ENCODE data around the gene ZNF644.
"Not testable (repeated sequence)": the region's sequence is repeated elsewhere in the genome, so short reads cannot be mapped to it uniquely, and the experiment has no call there.

Gene ZNF644

GRCh38 chr1:91021686-91022517 is at the start of gene ZNF644:
Gene ZNF644, minus strand, starts transcription at chr1:91022035. Its CDS starts 39,682 bp downstream, at chr1:90982353.
- TF ChIP-seq CTCF (IDR thresholded peaks at IDR 0.05; ENCODE audit: low read depth, low read length, missing control alignments): no peak
- peak; percentile 86 for DNase-seq (ENCODE audit: low read depth)
- peak within 1 kb of the TSS; percentile 85 for H3K4me3 ChIP-seq (ENCODE audit: low read depth, low read length)

- DNase-seq (ENCODE audit: low read depth): no peak
- TF ChIP-seq CTCF (IDR thresholded peaks at IDR 0.05; ENCODE audit: low read depth, low read length, missing control alignments): no peak
- no peak overlapping the region for H3K4me3 ChIP-seq (ENCODE audit: low read depth, low read length)
Measured at GRCh38 chr1:91070298-91070697, 48.5 kb upstream of the ZNF644 start.

GRCh38 chr1:91066538-91066937 is 44.7 kb upstream of the ZNF644 start:
- DNase-seq (ENCODE audit: low read depth): no peak
- no peak for TF ChIP-seq CTCF (IDR thresholded peaks at IDR 0.05; ENCODE audit: low read depth, low read length, missing control alignments)
- no peak overlapping the region for H3K4me3 ChIP-seq (ENCODE audit: low read depth, low read length)

- TF ChIP-seq CTCF (IDR thresholded peaks at IDR 0.05; ENCODE audit: low read depth, low read length, missing control alignments): no peak
- H3K4me3 ChIP-seq (ENCODE audit: low read depth, low read length): no peak overlapping the region
- DNase-seq (ENCODE audit: low read depth): no peak
Measured at GRCh38 chr1:91065337-91065736, 43.5 kb upstream of the ZNF644 start.

GRCh38 chr1:91063403-91063802 is 41.6 kb upstream of the ZNF644 start:
- not testable (repeated sequence) for H3K4me3 ChIP-seq (ENCODE audit: low read depth, low read length)

GRCh38 chr1:91059157-91059556 is 37.3 kb upstream of the ZNF644 start:
- no peak for DNase-seq (ENCODE audit: low read depth)
- no peak for TF ChIP-seq CTCF (IDR thresholded peaks at IDR 0.05; ENCODE audit: low read depth, low read length, missing control alignments)

More at GRCh38 chr1:91063403-91063802, 41.6 kb upstream of the ZNF644 start:
- DNase-seq (ENCODE audit: low read depth): peak; percentile 33

GRCh38 chr1:91057784-91058183 is 35.9 kb upstream of the ZNF644 start:
- DNase-seq (ENCODE audit: low read depth): no peak
- H3K4me3 ChIP-seq (ENCODE audit: low read depth, low read length): no peak overlapping the region
- no peak for TF ChIP-seq CTCF (IDR thresholded peaks at IDR 0.05; ENCODE audit: low read depth, low read length, missing control alignments)

More at GRCh38 chr1:91059157-91059556, 37.3 kb upstream of the ZNF644 start:
- H3K4me3 ChIP-seq (ENCODE audit: low read depth, low read length): no peak overlapping the region

Measured in GM12864 (cell line).